Measurements from ENCODE around the gene ZBTB20.
A peak's percentile ranks its signal among the peaks of the same experiment; 100 is the strongest.

The ZBTB20 gene

GRCh38 chr3:114711321-114711886 is 435.7 kb downstream of the ZBTB20 start:
- no peak for TF ChIP-seq CTCF (conservative IDR thresholded peaks at IDR 0.05; ENCODE audit: low read depth, low read length)
- H3K4me3 ChIP-seq (ENCODE audit: low read depth, low read length), result no peak overlapping the region
- DNase-seq (ENCODE audit: low read depth), result no peak

GRCh38 chr3:114709102-114709501 is 438.0 kb downstream of the ZBTB20 start:
- no peak overlapping the region for H3K4me3 ChIP-seq (ENCODE audit: low read depth, low read length)
- DNase-seq (ENCODE audit: low read depth), result peak; percentile 79
- TF ChIP-seq CTCF (conservative IDR thresholded peaks at IDR 0.05; ENCODE audit: low read depth, low read length), result no peak

GRCh38 chr3:114707252-114707860 is 439.7 kb downstream of the ZBTB20 start:
- TF ChIP-seq CTCF (conservative IDR thresholded peaks at IDR 0.05; ENCODE audit: low read depth, low read length), result no peak
- no peak for DNase-seq (ENCODE audit: low read depth)
- H3K4me3 ChIP-seq (ENCODE audit: low read depth, low read length), result no peak overlapping the region

GRCh38 chr3:114706591-114707232 is 440.4 kb downstream of the ZBTB20 start:
- TF ChIP-seq CTCF (conservative IDR thresholded peaks at IDR 0.05; ENCODE audit: low read depth, low read length), result no peak
- H3K4me3 ChIP-seq (ENCODE audit: low read depth, low read length), result no peak overlapping the region
- DNase-seq (ENCODE audit: low read depth), result peak; percentile 47

- no peak for TF ChIP-seq CTCF (conservative IDR thresholded peaks at IDR 0.05; ENCODE audit: low read depth, low read length)
- no peak for DNase-seq (ENCODE audit: low read depth)
- H3K4me3 ChIP-seq (ENCODE audit: low read depth, low read length), result no peak overlapping the region
Observed at GRCh38 chr3:114700637-114701234, 446.4 kb downstream of the ZBTB20 start.

- DNase-seq (ENCODE audit: low read depth), result no peak
- no peak overlapping the region for H3K4me3 ChIP-seq (ENCODE audit: low read depth, low read length)
- TF ChIP-seq CTCF (conservative IDR thresholded peaks at IDR 0.05; ENCODE audit: low read depth, low read length), result no peak
Observed at GRCh38 chr3:114698146-114699105, 448.7 kb downstream of the ZBTB20 start.
